Measurements from ENCODE around the gene ZSCAN26.

DNA sequence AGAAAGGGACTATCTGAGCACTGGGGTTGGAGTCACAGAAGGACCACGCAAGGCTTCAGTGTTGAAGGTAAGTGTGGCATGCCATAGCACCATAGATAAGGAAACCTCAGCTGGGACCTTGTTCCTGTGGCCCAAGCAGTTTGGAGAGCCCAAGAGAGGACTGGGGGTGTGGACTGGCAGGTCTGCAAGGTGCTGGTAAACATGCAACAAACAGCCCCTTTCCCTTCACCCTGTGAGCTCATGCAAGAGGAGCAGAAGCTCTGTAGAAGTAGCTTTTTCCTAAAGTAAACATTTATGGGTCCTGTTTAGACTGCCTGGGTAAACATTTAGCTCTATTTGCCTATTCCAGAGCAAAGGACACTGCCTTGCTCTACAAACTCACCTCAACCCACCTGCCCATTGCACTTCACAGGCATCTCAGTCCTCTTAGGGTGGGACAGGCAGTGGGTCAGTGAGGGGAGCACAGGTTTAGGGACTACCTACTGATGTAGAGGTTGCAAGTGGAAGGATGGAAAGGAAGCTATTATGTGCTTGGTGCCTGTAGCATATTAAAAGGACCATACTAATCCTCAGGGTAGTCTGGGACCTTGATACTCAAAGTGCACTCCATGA is 57.0 kb downstream of the ZSCAN26 start:
- TF ChIP-seq, protein P1, sequence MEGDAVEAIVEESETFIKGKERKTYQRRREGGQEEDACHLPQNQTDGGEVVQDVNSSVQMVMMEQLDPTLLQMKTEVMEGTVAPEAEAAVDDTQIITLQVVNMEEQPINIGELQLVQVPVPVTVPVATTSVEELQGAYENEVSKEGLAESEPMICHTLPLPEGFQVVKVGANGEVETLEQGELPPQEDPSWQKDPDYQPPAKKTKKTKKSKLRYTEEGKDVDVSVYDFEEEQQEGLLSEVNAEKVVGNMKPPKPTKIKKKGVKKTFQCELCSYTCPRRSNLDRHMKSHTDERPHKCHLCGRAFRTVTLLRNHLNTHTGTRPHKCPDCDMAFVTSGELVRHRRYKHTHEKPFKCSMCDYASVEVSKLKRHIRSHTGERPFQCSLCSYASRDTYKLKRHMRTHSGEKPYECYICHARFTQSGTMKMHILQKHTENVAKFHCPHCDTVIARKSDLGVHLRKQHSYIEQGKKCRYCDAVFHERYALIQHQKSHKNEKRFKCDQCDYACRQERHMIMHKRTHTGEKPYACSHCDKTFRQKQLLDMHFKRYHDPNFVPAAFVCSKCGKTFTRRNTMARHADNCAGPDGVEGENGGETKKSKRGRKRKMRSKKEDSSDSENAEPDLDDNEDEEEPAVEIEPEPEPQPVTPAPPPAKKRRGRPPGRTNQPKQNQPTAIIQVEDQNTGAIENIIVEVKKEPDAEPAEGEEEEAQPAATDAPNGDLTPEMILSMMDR (IDR thresholded peaks at IDR 0.05; ENCODE audit: insufficient read depth, low read length, poor library complexity, severe bottlenecking), result no peak
- TF ChIP-seq EZH2phosphoT487 (conservative IDR thresholded peaks at IDR 0.05; ENCODE audit: low read length), result no peak
